HG02885 (cell line): Measurements from ENCODE around the gene KRT72.

Experiments
- ATAC-seq: cut with Tn5 transposase; IDR thresholded peaks from one replicate; pipeline ENCODE4 v1.9.1; 2021; ENCODE audit warnings: mild to moderate bottlenecking; ENCODE audit not compliant: unreplicated experiment, poor library complexity

Gene KRT72

DNA sequence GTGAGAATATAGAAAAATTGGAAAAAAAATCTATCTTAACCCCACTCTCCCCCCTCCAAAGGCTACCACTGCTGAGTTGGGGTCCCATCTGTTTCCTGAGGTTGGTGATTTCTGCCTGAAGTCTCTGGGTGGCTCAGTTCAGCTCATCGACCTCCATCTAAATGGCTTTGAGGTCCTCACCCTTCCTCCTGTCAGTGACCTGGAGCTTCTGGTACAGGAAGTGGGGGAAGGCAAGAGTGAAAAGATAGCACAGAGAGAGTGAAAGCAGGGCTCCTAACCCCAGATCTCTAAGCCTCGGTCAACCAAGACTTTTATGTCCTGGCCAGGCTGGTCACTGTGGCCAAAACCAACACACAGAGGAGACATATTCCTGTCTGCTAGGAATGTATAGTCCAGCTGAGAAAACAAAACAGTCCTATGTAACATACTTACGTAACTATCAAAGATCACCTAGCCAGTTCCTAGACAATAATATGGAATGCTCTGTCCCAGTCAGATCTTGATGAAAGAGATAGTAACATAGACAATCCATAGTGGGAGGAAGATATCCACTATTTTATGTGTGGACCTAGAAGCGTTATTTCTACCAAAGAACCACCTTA lies 29.4 kb upstream of the KRT72 start:
- ATAC-seq: no peak

DNA sequence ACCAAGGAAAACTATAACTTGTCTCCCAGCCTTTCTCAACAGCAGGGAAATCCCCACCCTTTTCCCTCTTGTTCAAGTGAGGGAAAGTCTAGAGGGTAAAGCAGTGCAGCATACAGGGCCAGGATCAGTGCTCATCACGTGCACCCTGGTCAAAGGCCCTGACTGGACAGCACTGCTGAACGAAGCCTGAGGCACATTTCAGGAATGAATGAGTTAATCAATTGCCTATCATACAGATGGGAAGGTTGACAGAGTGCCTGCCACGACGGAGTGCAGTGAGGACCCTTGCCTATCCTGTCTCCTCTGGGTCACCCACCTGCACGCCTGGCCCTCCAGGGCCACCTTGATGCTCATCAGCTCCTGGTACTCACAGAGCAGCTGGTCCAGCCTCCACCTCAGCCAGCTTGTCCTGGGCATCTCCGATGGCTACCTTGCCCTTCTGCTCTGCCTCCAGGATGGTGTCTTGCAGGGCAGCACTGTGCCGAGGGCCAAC lies 28.8 kb upstream of the KRT72 start:
- no peak for ATAC-seq

DNA sequence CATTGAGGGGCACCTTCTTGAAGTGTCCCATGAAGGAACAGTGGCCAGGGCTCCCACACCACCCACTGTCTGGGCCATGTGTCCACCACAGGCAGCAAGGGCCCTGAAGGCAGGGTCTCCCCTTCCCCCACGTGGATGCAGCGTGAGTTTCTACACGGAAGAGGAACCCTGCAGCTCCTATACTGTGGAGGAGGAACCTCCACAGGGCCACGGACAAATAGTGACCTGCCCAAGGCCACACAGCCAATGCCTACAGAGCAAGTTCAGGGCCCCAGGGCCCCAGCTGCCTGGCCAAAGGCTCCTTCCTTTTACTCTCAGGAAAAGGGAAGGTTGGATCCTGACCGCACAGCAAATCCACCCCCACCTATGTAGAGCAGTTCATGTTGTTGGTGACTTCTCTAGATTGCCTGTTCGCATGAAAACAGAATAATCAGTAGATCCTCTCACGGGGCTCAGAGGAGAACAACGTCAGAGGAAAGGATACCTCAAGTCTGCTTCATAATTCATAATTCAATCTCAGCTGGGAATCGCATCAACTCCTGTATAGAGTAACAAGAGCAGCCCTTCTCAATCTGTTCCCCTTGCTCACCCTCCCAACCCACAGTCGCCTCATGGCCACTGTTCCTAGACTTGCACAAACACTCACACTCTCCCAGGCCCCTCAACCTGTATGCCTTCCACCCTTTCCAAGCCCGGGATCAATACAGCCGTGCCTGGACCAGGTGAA lies 28.2 kb upstream of the KRT72 start:
- no peak for ATAC-seq

DNA sequence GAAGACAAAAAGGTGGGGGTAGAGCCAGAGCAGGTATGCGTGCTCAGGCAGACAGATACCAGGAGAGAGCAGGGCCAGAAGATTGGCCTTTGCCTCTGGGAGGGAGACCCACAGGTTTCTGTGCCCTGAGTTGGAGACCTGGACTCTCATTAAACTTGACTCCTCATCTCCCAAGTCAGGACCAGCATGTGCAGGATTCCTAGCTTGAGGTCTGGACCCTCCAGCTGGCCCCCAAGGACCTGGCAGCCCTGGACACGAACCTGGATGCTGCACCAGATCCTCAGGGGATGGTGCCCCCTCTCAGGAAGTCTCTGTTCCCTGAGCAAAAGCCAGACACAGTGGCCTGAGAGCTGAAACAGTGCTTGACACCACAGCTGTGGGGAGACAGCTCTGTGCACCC lies 27.6 kb upstream of the KRT72 start:
- no peak for ATAC-seq

DNA sequence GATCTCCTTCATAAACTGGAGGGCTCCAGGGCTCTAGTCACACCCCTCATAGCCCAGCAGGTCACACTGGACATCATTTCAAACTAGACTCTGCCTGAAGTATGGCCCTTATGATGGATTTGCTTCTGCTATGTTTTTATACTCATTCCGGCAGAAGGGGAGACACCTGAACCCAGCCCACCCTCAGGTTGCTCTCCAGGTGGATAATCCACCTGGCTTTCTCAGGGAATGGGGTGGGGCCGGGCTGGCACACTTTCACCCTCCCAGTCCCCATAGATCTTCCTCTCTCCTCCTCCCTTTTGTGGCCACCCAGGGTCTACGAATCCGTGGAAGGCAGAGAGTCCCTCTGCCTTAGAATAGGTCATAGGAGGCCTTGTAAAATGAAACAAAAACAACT lies 26.8 kb upstream of the KRT72 start:
- no peak for ATAC-seq

DNA sequence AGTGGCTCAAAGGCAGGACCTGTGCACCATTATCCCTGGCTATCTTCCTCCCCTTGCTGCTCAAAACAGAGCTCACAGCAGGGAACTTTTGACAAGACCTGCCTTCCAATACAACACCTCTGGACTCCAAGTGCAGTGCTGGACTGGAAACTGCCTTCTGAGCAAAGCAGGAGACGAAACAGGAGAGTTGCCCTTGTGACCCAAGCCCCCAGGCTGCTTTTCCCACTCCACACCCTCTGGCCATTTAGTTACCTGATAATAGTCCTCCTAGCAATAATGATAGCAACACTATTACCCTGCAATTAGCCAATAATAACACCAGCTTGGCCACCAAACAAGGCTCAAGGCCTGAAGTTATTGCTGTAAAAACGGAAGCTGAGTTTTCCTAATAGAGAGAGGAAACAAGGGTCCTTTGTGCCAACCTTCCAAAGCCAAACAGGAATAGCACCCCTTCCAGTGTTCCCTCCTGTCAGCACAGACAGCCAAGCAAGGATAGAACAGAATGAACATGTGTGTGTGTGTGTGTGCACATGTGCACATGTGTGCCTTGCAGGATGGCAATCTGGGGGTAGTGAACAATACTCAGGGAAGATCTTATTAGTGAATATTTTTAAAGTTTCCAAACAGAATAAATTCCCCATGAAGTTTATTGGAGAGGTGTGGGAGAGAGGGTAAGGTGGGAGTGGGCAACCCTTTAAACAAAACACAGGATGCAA lies 26.3 kb upstream of the KRT72 start:
- ATAC-seq: no peak

DNA sequence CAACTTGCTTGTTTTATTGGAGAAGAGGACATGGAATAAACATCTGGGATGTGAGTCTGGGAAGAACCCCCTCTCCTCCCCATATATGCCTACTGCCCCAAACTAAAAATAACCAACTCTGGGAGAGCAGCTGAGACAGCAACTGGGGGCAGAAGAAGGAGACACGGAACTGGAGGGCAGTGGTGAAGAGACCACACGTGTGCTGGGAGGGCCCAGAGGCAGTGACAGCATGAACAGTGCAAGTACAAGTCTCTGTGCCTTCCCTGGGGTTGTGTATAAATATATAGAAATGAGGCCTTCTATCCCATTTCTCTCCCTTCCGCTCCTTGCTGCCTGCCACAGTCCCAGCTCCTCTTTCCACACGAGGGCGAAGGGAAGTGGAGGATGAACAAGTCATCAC lies 21.1 kb upstream of the KRT72 start:
- no peak for ATAC-seq

DNA sequence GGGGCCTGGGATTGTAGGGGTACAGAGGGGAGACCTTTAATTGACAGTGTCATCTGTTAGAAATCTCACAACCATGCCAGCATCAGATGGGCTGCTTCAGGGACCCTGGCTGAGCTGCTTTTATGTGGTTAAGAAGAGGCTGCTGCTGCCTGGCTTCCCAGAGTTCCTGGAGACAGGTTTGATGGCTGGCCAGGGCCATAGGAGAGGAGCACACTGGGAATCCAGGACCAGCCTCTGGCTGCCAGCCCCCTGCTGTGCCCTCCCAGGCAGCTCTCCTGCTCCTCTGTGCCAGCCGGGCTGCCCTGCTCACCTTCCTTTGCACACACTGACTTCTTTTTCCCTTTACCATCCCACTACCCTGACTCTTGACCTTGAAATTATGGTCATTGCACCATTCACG lies 17.6 kb upstream of the KRT72 start:
- no peak for ATAC-seq

DNA sequence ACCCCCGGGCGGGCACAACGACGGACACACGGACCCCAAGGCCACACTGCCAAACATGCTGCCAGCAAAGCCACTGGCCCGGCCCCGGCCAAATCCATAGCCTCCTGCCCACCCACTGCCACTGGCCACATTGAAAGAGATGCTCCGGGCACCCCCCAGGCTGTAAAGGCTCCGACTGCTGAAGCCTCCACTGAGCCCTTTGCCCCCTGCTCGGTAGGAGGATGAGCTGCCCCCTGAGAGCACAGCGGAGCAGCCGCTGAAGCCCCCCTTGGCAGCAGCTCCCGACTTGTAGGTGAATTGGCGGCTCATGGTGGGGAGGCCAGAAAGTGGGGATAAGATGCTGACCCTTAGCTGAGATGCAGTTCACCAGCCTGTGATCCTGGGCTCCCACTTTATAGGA lies 17.0 kb upstream of the KRT72 start, which contains the start of gene KRT73:
TSS of gene KRT73 (minus strand) at position 344 of the 400 bp plus-strand sequence. CDS start at position 309, 35 bp downstream.
- ATAC-seq: no peak

DNA sequence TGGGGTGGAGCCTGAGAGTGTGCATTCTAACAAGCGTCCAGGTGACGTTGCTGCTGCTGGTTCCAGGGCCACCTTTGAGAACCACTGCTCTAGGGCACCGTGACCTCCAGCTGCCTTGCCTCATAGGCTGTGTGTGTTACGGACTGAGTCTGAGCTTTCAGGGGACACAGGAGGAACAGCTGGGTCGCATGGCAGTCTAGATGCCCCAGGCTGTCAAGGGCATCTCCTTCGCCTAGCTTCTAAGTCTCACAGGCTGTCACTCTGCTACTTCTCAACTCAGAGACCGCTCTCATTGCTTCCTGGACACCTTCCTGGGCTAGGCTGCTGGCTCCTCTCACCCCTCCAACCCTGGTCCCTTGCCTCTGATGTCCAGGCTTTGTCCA lies 16.1 kb upstream of the KRT72 start:
- no peak for ATAC-seq

DNA sequence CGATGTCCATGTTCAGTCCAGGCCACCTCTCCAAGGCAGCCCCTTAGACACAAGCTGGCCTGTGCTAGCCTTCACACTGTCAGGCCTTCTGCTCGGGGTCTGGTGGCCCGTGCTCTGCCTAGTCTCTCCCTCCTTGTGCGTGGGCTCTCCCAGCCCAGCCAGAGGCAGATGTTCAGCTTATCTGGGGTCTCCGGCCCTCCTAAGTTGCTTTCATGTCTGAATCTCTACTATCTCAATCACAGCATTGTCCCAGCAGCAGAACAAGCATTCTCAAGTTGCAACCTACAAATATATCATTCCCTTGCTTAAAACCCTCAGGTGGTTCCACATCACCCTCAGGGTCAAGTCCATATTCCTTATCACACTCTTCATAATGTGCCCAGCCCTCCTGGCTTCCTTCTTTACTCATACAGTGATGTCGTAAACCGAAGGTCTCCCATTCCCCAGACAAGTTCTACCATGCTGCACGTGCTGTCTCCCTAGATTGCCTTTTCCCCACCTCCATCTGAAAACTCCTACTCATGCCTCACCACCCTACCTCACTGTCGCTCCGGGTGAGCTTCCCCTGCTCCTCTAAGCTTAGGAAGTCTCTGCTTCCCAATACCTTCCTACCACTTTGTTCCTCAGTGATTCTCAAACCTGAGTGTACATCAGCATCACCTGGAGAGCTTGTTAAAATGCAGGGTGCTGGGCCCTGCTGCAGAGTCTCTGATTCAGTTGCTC lies 15.6 kb upstream of the KRT72 start:
- no peak for ATAC-seq

DNA sequence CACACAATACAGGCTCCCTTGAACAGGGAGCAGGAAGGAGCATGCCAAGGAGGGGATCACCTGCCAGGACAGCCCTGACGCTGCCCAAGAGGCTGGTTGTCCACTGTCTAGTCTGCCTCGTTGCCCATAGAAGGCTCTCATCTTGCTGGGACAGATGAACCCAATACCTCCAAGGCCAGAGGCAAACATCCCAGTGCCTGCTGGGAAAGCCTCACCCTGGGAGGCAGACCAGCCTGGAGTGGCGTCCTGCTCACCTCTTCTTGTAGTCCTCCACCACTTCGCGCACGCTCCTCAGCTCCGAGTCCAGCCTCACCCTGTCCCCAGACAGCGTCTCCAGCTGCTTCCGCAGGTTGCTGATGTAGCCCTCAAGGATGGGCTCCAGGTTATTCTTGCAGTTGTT lies 14.6 kb upstream of the KRT72 start:
- ATAC-seq: no peak

DNA sequence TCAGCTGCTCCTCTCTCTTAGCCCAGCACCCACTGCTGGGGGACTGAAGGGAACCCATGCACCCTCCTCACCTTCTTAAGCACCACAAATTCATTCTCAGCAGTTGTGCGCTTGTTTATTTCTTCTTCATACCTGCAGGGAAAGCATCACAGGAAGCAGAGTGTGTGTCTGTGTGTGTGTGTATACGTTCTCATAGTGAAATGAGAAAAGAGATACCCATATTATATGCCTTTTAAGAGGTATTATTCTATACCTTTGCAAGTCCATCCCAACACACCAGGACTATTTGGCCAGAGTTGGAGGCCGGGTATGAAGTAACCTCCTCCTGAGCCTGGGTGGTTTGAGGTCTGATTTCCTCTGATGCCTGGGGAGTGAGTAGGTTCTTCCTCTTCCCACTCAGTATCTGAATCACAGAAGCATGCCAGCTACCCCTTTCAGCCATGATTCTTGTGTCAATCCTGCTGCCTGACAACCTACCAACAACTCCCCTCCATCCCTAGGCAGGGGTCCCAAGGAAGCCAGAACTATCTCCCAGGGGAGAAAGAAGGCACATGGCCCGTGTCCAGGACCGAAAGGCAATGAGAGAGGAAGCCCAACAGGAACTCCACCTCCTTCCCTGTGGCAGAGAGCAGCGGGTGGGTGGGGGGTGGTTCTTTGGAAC lies 14.1 kb upstream of the KRT72 start:
- ATAC-seq: no peak

DNA sequence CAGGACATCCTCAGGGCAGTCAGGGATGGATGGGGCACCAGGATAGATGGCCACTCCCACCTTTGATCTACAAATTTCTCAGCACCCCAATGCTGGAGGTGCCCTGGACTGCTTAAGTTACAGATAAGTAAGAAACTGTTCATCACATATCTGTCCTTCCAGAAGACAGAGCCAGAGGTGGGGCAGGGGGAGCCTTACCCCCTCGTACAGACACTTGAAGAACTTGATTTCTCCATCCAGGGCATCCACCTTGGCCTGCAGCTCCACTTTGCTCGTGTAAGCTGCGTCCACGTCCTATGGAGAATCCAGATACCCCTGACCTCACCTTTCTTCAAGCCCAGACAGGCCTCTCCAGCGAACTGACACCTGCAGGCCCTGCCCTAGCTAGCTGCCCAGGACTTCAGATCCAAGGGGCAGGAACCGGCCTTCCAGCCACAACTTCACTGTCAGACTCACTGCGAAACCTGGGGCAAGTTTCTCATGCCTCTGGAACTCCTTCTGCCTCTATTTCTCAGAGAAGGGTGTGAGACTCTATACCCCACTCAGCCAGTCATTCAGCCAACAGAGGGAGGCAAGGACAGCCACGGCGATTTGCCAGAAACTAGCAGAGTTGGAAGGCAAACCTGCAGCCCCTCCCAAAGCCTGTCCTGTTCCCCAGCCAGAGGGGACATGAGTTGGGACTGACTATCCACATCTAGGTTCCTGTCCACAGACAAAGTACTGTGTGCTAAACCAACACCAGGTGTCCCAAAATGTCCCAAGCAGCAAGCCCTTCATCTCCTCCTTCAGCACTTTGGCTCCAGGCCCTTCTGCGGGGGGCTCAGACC lies 13.3 kb upstream of the KRT72 start:
- ATAC-seq: no peak

DNA sequence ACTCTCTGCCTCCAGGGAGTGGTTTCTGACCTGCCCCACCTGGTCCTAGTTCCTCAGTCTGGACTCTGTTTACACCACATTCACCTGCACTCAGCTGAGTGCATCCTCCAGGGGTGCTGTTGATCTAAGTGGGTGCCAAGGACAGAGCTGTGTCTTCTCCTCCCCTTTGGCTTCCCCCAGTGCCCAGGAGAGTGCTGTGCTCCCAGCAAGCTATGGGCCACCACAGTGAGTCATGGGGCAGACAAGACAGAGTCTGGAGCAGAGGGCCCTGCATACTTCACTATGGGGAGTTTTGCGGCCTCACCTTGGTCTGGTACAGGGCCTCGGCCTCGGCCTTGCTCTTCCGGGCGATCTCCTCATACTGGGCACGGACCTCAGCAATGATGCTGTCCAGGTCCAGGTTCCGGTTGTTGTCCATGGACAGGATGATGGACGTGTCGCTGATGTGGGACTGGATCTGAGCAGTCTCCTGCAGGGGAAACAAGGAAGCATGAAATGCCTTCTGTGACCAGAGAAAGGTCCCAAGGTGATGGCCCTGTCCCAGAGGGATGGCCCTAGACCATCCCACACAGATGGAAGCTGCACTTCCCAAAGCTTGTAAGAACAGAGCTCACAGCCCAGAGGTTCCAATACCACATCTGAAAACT lies 12.2 kb upstream of the KRT72 start:
- no peak for ATAC-seq

DNA sequence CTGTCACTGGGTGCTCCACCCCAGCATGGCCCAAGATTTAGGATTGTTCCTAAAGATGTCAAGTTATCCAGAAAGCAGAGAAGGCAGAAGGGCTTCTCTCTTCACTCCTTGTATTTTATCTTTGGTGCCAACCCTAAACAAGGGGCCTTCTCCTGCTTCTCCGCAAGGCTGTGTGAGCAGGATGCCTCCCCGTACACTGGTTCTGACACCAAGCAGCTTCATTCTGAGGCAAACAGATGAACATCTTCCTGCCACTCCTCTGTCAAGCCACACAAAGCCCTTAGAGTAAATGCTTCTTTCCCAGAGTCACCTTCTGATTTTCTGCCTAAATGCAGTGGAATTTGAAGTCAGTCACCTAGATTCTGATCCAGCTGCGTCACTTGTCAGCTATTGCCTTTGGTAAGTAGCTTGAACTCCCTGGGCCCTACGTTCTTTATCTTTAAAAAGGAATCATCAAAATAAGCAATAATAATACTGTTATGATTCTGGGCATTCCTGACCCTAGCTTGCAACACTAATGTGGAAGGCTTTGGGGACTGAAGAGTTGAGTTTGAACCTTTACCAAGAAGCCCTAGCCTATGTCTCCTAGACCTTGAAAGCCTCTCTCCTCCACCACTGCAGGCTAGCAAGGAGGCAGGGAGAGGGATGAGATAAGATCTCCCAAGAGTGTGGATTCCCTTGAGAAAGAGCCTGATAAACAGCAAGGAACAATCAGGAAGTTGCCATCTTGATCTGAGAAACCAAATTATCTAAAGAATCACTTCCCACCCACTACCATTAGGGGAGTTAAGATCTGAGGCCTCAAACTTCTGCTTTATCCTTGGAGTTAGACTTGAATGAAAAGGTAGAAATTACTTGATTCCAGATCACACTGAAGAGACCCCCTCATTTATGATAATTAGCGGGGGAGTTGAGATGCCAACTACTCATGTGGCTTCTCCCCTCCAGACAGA lies 11.4 kb upstream of the KRT72 start:
- ATAC-seq: no peak

DNA sequence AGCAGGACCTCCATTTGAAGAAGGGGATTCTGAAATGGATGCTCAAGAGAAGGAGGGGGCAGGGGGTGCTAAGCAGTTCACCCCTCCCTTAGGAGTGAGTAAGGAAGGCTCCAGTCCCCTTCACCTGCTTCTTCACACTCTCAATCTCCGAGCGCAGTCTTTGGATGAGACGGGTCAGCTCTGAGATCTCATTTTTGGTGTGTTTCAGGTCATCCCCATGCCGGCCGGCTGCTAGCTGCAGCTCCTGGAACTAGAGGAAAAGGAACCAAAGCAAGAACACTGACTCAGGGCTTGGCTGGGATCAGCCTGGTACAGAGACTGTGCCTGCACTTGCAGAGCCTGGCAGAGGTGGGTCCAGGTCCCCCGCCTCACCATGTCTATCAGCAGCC lies 9.8 kb upstream of the KRT72 start:
- ATAC-seq: no peak
